CD8-positive, alpha-beta memory T cell (primary cell): ENCODE measurements around the gene SYF2. TPM values are rescaled to one million over a fixed set of nuclear protein-coding genes. Genes with fewer than 3 reads are reported as not detected.

ENCODE experiments used
- CTCF ChIA-PET: fragments of 350-600 bp; sonication (Branson Sonifier 250); formaldehyde crosslinking; loops from one replicate; lab custom pipeline; 2021; ENCODE audit warnings: antibody characterized with exemption; lab: Charles Lee
- POLR2A ChIA-PET: fragments of 350-600 bp; sonication (Branson Sonifier 250); formaldehyde crosslinking; loops from one replicate; lab custom pipeline; 2021; ENCODE audit warnings: antibody characterized with exemption; lab: Charles Lee
- DNase-seq, 5 donors: peaks; one replicate each; pipeline versions ENCODE4 v3.0.0 to v3.0.0-alpha.2; 2020 to 2022; ENCODE audit warnings: mixed read lengths in 1 of 5
- H3K27ac ChIP-seq: one replicate; pipeline ENCODE4 v1.7.0; 2013; ENCODE audit warnings: low read depth, mild to moderate bottlenecking, low read length, moderate library complexity
- H3K27me3 ChIP-seq: 2 replicates; pipeline ENCODE4 v1.7.0; 2013; ENCODE audit warnings: low read length, mild to moderate bottlenecking; ENCODE audit not compliant: insufficient read depth, poor library complexity, severe bottlenecking
- H3K36me3 ChIP-seq: 2 replicates; pipeline ENCODE4 v1.7.0; 2013; ENCODE audit warnings: mild to moderate bottlenecking, low read length, moderate library complexity; ENCODE audit not compliant: insufficient read depth
- H3K4me1 ChIP-seq: 2 replicates; pipeline ENCODE4 v1.7.0; 2013; ENCODE audit warnings: mild to moderate bottlenecking, low read length, moderate library complexity; ENCODE audit not compliant: insufficient read depth
- H3K4me3 ChIP-seq: 2 replicates; pipeline ENCODE4 v1.7.0; 2013; ENCODE audit warnings: mild to moderate bottlenecking, low read length
- H3K9me3 ChIP-seq: 2 replicates; pipeline ENCODE4 v1.7.0; 2013; ENCODE audit warnings: mild to moderate bottlenecking, low read length
- H3K27ac Mint-ChIP-seq, 8 donors: one replicate each; pipeline ENCODE4 v1.8.0; 2020 to 2021; ENCODE audit warnings: mixed read lengths in 8 of 8, mild to moderate bottlenecking in 6 of 8, inconsistent platforms in 3 of 8, moderate library complexity in 3 of 8
- H3K27me3 Mint-ChIP-seq, 2 donors: one replicate each; pipeline ENCODE4 v1.8.0; 2020 to 2021; ENCODE audit warnings: mixed read lengths in 2 of 2, mild to moderate bottlenecking in 1 of 2, moderate library complexity in 1 of 2
- H3K36me3 Mint-ChIP-seq, 3 donors: one replicate each; pipeline ENCODE4 v1.8.0; 2020 to 2021; ENCODE audit warnings: mixed read lengths in 3 of 3, inconsistent platforms in 1 of 3, mild to moderate bottlenecking in 1 of 3
- H3K4me1 Mint-ChIP-seq, 3 donors: one replicate each; pipeline ENCODE4 v1.8.0; 2020 to 2021; ENCODE audit warnings: mixed read lengths in 3 of 3, inconsistent platforms in 1 of 3, mild to moderate bottlenecking in 1 of 3
- H3K4me3 Mint-ChIP-seq, 7 donors: one replicate each; pipeline ENCODE4 v1.8.0; 2020 to 2021; ENCODE audit warnings: mixed read lengths in 7 of 7, mild to moderate bottlenecking in 6 of 7, moderate library complexity in 4 of 7, inconsistent platforms in 2 of 7
- H3K9me3 Mint-ChIP-seq, 5 donors: one replicate each; pipeline ENCODE4 v1.8.0; 2020 to 2022; ENCODE audit warnings: mixed read lengths in 5 of 5, mild to moderate bottlenecking in 3 of 5, moderate library complexity in 2 of 5, inconsistent platforms in 1 of 5
- polyA plus RNA-seq: library from polyadenylated mRNA; unstranded; fragments of 300-500 nt; fragmentation: Illumina TruSeq; gene quantifications from one replicate; pipeline ENCODE4 v1.2.3, GENCODE V29; 2021
- total RNA-seq, 2 experiments: library from RNA; stranded (reverse); gene quantifications; one replicate each; pipeline ENCODE4 v1.2.3, GENCODE V29; 2021

The SYF2 gene
- total and polyA plus RNA-seq, 3 experiments from 2014 or later, result 38.4 to 90.7 (median 40.4) TPM

GRCh38 chr1:25209516-25209915, 22.8 kb downstream of the SYF2 start:
- H3K9me3 Mint-ChIP-seq, result no peaks in the 10 kb centered on the region
- no peak for DNase-seq
- CTCF ChIA-PET, result interaction anchor here (0.7 kb wide), 1 partner anchor 299 kb away, joined by 4 read pairs; no protein-coding TSS in a partner anchor
- POLR2A ChIA-PET, result no interaction called here
- H3K36me3 Mint-ChIP-seq, result no peaks in the 10 kb centered on the region
- peaks cover 0 to 3% (median 0%) of the 10 kb centered on the region in 3 donors for H3K4me1 Mint-ChIP-seq
- H3K27me3 ChIP-seq, result peaks cover 4% of the 10 kb centered on the region
- H3K4me3 Mint-ChIP-seq, result no peak overlapping the region
- H3K27ac ChIP-seq, result no peak overlapping the region
- no peak overlapping the region for H3K4me3 ChIP-seq
- H3K27ac Mint-ChIP-seq, result no peak overlapping the region
- H3K36me3 ChIP-seq, result no peaks in the 10 kb centered on the region
- H3K27me3 Mint-ChIP-seq, result peaks cover 8 to 29% of the 10 kb centered on the region in 2 donors
- no peaks in the 10 kb centered on the region for H3K9me3 ChIP-seq
- no peaks in the 10 kb centered on the region for H3K4me1 ChIP-seq

- H3K27me3 Mint-ChIP-seq, result peaks cover 8 to 29% of the 10 kb centered on the region in 2 donors
- peaks cover 4% of the 10 kb centered on the region for H3K27me3 ChIP-seq
- peaks cover 0 to 3% (median 0%) of the 10 kb centered on the region in 3 donors for H3K4me1 Mint-ChIP-seq
- ChIA-PET POLR2A (no interaction called here), CTCF (interaction anchor here (0.7 kb wide), 1 partner anchor 298 kb away, joined by 4 read pairs; no protein-coding TSS in a partner anchor)
- DNase-seq, result no peak
- no peak overlapping the region for H3K27ac Mint-ChIP-seq
- no peak overlapping the region for H3K4me3 Mint-ChIP-seq
- H3K9me3 ChIP-seq, result no peaks in the 10 kb centered on the region
- no peaks in the 10 kb centered on the region for H3K36me3 ChIP-seq
- H3K4me1 ChIP-seq, result no peaks in the 10 kb centered on the region
- no peak overlapping the region for H3K27ac ChIP-seq
- H3K36me3 Mint-ChIP-seq, result no peaks in the 10 kb centered on the region
- no peaks in the 10 kb centered on the region for H3K9me3 Mint-ChIP-seq
- no peak overlapping the region for H3K4me3 ChIP-seq
Measured at GRCh38 chr1:25208561-25209222, 23.6 kb downstream of the SYF2 start.

- Mint-ChIP-seq H3K4me3 (no peak overlapping the region), H3K4me1 (peaks cover 0 to 3% (median 0%) of the 10 kb centered on the region in 3 donors), H3K9me3 (no peaks in the 10 kb centered on the region), H3K27ac (no peak overlapping the region), H3K27me3 (peaks cover 8 to 29% of the 10 kb centered on the region in 2 donors), H3K36me3 (no peaks in the 10 kb centered on the region)
- Histone ChIP-seq H3K27me3 (peaks cover 4% of the 10 kb centered on the region), H3K9me3 (no peaks in the 10 kb centered on the region), H3K4me1 (no peaks in the 10 kb centered on the region), H3K36me3 (no peaks in the 10 kb centered on the region), H3K4me3 (no peak overlapping the region), H3K27ac (no peak overlapping the region)
- POLR2A ChIA-PET, result no interaction called here
- CTCF ChIA-PET, result no interaction called here
- DNase-seq, result no peak
Measured at GRCh38 chr1:25208092-25208491, 24.2 kb downstream of the SYF2 start.

GRCh38 chr1:25206201-25206600, 26.1 kb downstream of the SYF2 start:
- POLR2A ChIA-PET, result interaction anchor here (0.5 kb wide), 1 partner anchor 24 kb away, joined by 4 read pairs; no protein-coding TSS in a partner anchor
- peaks cover 0 to 3% (median 0%) of the 10 kb centered on the region in 3 donors for H3K4me1 Mint-ChIP-seq
- H3K27ac Mint-ChIP-seq, result no peak overlapping the region
- peaks cover 8 to 29% of the 10 kb centered on the region in 2 donors for H3K27me3 Mint-ChIP-seq
- Histone ChIP-seq H3K4me3 (no peak overlapping the region), H3K27me3 (peaks cover 4% of the 10 kb centered on the region), H3K9me3 (no peaks in the 10 kb centered on the region), H3K36me3 (no peaks in the 10 kb centered on the region), H3K4me1 (no peaks in the 10 kb centered on the region), H3K27ac (no peak overlapping the region)
- no peak for DNase-seq
- no peak overlapping the region for H3K4me3 Mint-ChIP-seq
- H3K9me3 Mint-ChIP-seq, result no peaks in the 10 kb centered on the region
- CTCF ChIA-PET, result interaction anchor here (0.5 to 5.9 kb wide), 8 partner anchors 9 to 517 kb away, joined by 3 to 54 read pairs (median 4); no protein-coding TSS in a partner anchor
- no peaks in the 10 kb centered on the region for H3K36me3 Mint-ChIP-seq

- Mint-ChIP-seq H3K4me3 (no peak overlapping the region), H3K27me3 (peaks cover 6 to 29% of the 10 kb centered on the region in 2 donors), H3K27ac (no peak overlapping the region), H3K36me3 (no peaks in the 10 kb centered on the region), H3K9me3 (no peaks in the 10 kb centered on the region), H3K4me1 (peaks cover 0 to 3% (median 0%) of the 10 kb centered on the region in 3 donors)
- H3K9me3 ChIP-seq, result no peaks in the 10 kb centered on the region
- no peak overlapping the region for H3K27ac ChIP-seq
- H3K36me3 ChIP-seq, result no peaks in the 10 kb centered on the region
- POLR2A ChIA-PET, result no interaction called here
- no peak overlapping the region for H3K4me3 ChIP-seq
- no peaks in the 10 kb centered on the region for H3K4me1 ChIP-seq
- CTCF ChIA-PET, result interaction anchor here (0.5 to 5.9 kb wide), 9 partner anchors 9 to 517 kb away, joined by 3 to 54 read pairs (median 4); no protein-coding TSS in a partner anchor
- DNase-seq, result no peak
- peaks cover 4% of the 10 kb centered on the region for H3K27me3 ChIP-seq
Measured at GRCh38 chr1:25205786-25206185, 26.5 kb downstream of the SYF2 start.

- DNase-seq, result peak in 2 of 5 donors; percentile 46 to 60
- peaks cover 0 to 3% (median 0%) of the 10 kb centered on the region in 3 donors for H3K4me1 Mint-ChIP-seq
- H3K27ac ChIP-seq, result no peak overlapping the region
- H3K4me3 ChIP-seq, result no peak overlapping the region
- no peaks in the 10 kb centered on the region for H3K9me3 Mint-ChIP-seq
- H3K4me3 Mint-ChIP-seq, result no peak overlapping the region
- H3K9me3 ChIP-seq, result no peaks in the 10 kb centered on the region
- no peaks in the 10 kb centered on the region for H3K36me3 Mint-ChIP-seq
- peaks cover 4% of the 10 kb centered on the region for H3K27me3 ChIP-seq
- ChIA-PET CTCF (interaction anchor here (0.9 to 5.9 kb wide), 13 partner anchors 8 to 609 kb away, joined by 3 to 54 read pairs (median 4); no protein-coding TSS in a partner anchor), POLR2A (no interaction called here)
- no peak overlapping the region for H3K27ac Mint-ChIP-seq
- no peaks in the 10 kb centered on the region for H3K36me3 ChIP-seq
- H3K4me1 ChIP-seq, result no peaks in the 10 kb centered on the region
- peaks cover 2 to 21% of the 10 kb centered on the region in 2 donors for H3K27me3 Mint-ChIP-seq
Measured at GRCh38 chr1:25204797-25205480, 27.4 kb downstream of the SYF2 start.

DNA sequence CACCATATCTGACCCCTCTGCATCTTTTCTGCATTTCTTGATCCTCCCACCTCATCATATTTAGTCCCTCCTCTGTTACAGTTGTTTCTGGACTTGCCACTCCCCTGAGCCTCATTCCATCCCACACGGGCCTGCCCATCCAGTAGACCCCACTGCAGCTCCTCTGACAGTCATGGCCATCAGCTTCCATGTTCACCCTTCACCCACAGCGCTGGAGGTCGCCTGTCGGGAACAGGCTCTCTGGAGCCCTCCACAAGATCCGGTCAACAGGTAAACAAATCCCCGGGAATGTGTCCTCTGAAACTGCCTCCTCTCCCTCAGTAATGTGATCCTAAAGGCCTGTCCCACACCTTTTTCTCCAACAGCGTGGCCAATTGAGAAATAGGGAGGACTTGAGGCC, 31.3 kb downstream of the SYF2 start:
- H3K4me1 ChIP-seq, result peaks cover 5% of the 10 kb centered on the region
- H3K9me3 ChIP-seq, result no peaks in the 10 kb centered on the region
- POLR2A ChIA-PET, result no interaction called here
- peaks cover 2 to 10% of the 10 kb centered on the region in 2 donors for H3K27me3 Mint-ChIP-seq
- no peaks in the 10 kb centered on the region for H3K36me3 Mint-ChIP-seq
- H3K27ac Mint-ChIP-seq, result peak overlapping the region in 1 of 8 donors; percentile 77
- peaks cover 4% of the 10 kb centered on the region for H3K27me3 ChIP-seq
- no peaks in the 10 kb centered on the region for H3K9me3 Mint-ChIP-seq
- no peak overlapping the region for H3K27ac ChIP-seq
- no peaks in the 10 kb centered on the region for H3K36me3 ChIP-seq
- H3K4me1 Mint-ChIP-seq, result peaks cover 10 to 15% (median 11%) of the 10 kb centered on the region in 3 donors
- CTCF ChIA-PET, result interaction anchor here (2.6 kb wide), 1 partner anchor 354 kb away, joined by 11 read pairs; no protein-coding TSS in a partner anchor
- no peak overlapping the region for H3K4me3 Mint-ChIP-seq
- DNase-seq, result no peak
- H3K4me3 ChIP-seq, result no peak overlapping the region
